Ecto neural progenitor cell (in vitro differentiated cells): ENCODE data around the gene GNAL.
A peak's percentile ranks its signal among the peaks of the same experiment; 100 is the strongest.
"Not testable (repeated sequence)": the region's sequence is repeated elsewhere in the genome, so short reads cannot be mapped to it uniquely, and the experiment has no call there.

Source experiments
- DNase-seq: peaks from one replicate; pipeline ENCODE4 v3.0.0-alpha.2; 2018; ENCODE audit warnings: low spot score

GNAL gene

GRCh38 chr18:11688972-11689668 is at the start of gene GNAL:
GNAL (plus strand) TSS chr18:11689264; CDS start chr18:11689564, 300 bp downstream.
- peak; percentile 90 for DNase-seq

GRCh38 chr18:11647310-11647709 is 41.8 kb upstream of the GNAL start:
- not testable (repeated sequence) for DNase-seq

- DNase-seq, result not testable (repeated sequence)
Measured at GRCh38 chr18:11647804-11648203, 41.3 kb upstream of the GNAL start.

GRCh38 chr18:11649839-11650238 is 39.2 kb upstream of the GNAL start:
- peak; percentile 19 for DNase-seq

- DNase-seq, result no peak
Measured at GRCh38 chr18:11651899-11652298, 37.2 kb upstream of the GNAL start.

GRCh38 chr18:11653521-11653920 is 35.5 kb upstream of the GNAL start:
- no peak for DNase-seq

GRCh38 chr18:11654736-11655605 is 34.1 kb upstream of the GNAL start:
- peak; percentile 83 for DNase-seq

- no peak for DNase-seq
Measured at GRCh38 chr18:11655606-11655932, 33.5 kb upstream of the GNAL start.

- DNase-seq, result no peak
Measured at GRCh38 chr18:11657152-11657551, 31.9 kb upstream of the GNAL start.

- no peak for DNase-seq
Measured at GRCh38 chr18:11657554-11657953, 31.5 kb upstream of the GNAL start.

GRCh38 chr18:11658019-11658418 is 31.0 kb upstream of the GNAL start:
- no peak for DNase-seq

GRCh38 chr18:11658989-11659388 is 30.1 kb upstream of the GNAL start:
- DNase-seq, result no peak

- DNase-seq, result no peak
Measured at GRCh38 chr18:11660691-11661090, 28.4 kb upstream of the GNAL start.

GRCh38 chr18:11661430-11661829 is 27.6 kb upstream of the GNAL start:
- DNase-seq, result no peak

- no peak for DNase-seq
Measured at GRCh38 chr18:11663439-11664029, 25.5 kb upstream of the GNAL start.

GRCh38 chr18:11664286-11664685 is 24.8 kb upstream of the GNAL start:
- no peak for DNase-seq

GRCh38 chr18:11665146-11665545 is 23.9 kb upstream of the GNAL start:
- no peak for DNase-seq

GRCh38 chr18:11665587-11665986 is 23.5 kb upstream of the GNAL start:
- no peak for DNase-seq

- no peak for DNase-seq
Measured at GRCh38 chr18:11666176-11666575, 22.9 kb upstream of the GNAL start.

- DNase-seq, result no peak
Measured at GRCh38 chr18:11666831-11667230, 22.2 kb upstream of the GNAL start.

GRCh38 chr18:11667578-11667977 is 21.5 kb upstream of the GNAL start:
- DNase-seq, result no peak

- DNase-seq, result no peak
Measured at GRCh38 chr18:11668441-11669169, 20.5 kb upstream of the GNAL start.
